HTR-8/SVneo (cell line): ENCODE results near the gene CIT.
A peak's percentile ranks its signal among the peaks of the same experiment; 100 is the strongest.
"Not testable (repeated sequence)": the region's sequence is repeated elsewhere in the genome, so short reads cannot be mapped to it uniquely, and the experiment has no call there.

Experiments
- DNase-seq: peaks from one replicate; pipeline ENCODE4 v3.0.0; 2011; ENCODE audit warnings: low spot score, mixed read lengths; ENCODE audit not compliant: insufficient read length
- FAIRE-seq: peaks from 2 replicates; lab custom pipeline; 2011; peaks lifted over from hg19 to GRCh38; lab: Jason Lieb, UNC

Gene CIT

DNA sequence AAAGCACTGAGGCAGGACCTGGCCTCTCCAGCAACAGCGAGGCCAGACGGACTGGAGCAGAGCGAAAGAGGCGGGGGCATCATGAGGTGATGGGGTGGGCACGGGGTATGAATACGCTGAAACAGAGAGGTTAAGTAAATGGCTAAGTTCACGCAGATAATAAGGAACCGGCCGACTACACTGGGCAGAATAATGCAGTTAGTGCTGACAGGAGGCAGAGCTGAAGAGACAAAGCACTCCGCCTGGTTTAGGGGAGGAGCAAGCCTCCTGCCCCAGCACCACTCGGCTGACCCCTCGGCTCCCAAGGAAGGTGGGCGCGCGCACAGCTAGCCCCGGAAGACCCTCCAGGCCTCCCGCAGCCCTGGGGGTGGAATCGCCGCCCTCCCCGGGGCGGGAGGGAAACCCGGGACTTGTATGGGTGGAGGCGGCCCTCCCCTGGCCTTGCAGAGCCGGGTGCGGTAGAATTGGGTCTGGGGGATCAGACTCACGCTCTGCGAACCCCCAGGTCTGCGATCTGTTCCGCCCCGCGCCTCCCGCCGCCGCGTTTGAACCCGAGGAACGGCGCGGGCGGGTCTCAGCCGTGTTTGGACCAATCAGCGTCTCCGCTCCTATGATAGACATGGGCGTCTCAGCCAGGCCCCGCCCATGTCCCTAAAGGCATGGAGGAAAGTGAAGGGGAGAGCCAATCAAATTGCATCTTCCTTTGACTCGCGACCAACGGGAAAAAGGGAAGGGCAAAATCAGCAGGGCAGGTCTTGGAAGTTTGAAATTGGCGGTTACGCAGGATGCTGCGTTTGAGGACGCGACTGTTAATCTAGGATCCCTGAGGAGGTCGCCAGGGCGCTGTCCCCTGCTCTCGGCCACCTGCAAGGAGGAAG lies at the start of gene CIT:
Gene CIT (minus strand): TSS at position 560 of the 878 bp plus-strand sequence. CDS start 1,152 bp downstream, outside the sequence.
- FAIRE-seq: peak; percentile 66
- peak; percentile 98 for DNase-seq

- DNase-seq: no peak
- FAIRE-seq: no peak
Measured at GRCh38 chr12:119925269-119925668, 48.1 kb upstream of the CIT start.

DNA sequence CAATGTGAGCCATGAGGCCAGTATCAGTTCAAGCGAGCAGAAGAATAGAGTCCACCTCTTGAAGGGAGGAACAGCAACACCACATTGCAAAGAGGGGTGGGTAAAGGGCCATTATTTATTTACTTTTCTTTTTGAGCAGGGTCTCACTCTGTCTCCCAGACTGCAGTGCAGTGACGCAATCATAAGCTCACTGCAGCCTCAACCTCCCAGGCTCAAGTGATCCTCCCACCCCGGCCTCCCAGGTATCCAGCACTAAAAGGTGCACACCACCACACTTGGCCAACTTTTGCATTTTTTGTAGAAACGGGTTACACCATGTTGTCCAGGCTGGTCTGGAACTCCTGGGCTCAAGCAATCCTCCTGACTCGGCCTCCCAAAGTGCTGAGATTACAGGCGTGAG lies 42.9 kb upstream of the CIT start:
- DNase-seq (no peak), FAIRE-seq (no peak)

GRCh38 chr12:119915894-119916510 lies 38.9 kb upstream of the CIT start:
- DNase-seq: no peak
- no peak for FAIRE-seq

DNA sequence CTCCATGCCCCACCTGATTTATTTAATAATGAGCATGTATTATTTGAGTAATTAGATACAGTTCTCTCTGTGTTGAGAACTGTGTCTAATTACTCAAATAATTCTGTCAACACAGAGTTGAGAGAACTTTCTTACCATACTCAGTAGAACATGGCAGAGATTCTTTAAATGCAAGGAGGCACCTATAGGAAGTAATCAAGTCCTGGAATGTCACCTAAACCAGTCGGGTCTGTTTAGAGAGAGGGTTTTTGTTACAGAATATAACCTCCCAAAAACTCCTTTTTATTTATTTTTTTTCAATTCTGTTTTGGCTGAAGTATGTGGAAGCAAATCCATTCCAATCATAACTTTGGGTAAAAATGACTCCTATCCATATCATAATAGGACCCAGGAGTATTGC lies 37.5 kb upstream of the CIT start:
- FAIRE-seq: no peak
- no peak for DNase-seq

DNA sequence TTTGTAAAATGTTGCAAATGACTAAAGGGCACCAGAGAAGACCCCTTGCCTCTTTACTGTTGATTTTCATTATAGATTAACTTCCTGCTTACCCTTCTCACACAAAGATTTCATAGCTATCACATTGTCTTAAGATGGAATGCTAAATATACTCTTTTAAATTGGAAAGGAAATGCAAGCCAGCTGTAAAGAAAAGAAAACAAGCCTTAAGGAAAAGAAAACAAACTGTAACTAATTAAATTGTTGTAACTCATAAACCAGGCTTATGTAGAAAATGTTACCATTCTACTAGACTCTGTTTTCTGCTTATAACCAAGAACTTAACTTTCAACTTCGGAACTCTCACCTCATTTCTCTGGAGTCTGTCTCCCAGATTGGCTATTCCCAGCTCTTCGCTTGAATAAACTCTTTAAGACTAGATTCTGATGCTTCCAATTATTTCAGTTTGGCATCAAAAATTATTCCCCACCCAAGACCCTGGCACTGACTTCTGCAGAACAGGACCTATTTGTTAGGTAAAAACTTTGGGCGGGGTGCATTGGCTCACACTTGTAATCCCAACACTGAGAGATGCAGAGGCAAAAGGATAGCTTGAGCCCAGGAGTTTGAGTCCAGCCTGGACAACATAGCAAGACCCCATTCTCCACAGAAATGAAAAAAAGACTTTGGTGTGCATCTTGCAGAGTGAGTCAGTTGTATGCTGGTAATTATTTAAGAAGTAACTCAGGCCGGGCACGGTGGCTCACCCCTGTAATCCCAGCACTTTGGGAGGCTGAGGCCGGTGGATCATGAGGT lies 36.6 kb upstream of the CIT start:
- DNase-seq (no peak), FAIRE-seq (no peak)

- DNase-seq (peak; percentile 40), FAIRE-seq (no peak)
Measured at GRCh38 chr12:119911182-119911581, 34.1 kb upstream of the CIT start.

- FAIRE-seq: no peak
- DNase-seq: no peak
Measured at GRCh38 chr12:119910586-119910985, 33.5 kb upstream of the CIT start.

DNA sequence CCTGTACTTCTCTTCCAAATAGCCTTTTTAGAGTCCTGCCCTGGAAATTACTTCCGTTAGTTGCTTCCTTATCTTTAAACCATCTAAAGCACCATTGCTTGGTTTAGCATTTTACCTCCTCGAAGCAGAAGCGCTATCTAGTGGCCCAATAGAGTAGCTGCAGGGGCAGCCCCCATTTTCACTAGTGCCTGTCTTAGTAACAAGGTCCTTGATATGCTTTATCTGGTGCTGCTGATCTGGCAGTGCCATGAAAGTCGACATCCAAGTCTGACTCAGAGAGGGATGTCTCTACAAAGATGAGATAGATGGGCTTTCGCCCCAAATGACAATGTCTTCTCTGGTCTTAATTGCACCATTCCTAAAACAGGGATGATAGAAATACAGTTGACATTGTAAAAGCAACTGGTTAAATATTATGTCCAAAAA lies 25.0 kb upstream of the CIT start:
- no peak for FAIRE-seq
- peak; percentile 69 for DNase-seq

DNA sequence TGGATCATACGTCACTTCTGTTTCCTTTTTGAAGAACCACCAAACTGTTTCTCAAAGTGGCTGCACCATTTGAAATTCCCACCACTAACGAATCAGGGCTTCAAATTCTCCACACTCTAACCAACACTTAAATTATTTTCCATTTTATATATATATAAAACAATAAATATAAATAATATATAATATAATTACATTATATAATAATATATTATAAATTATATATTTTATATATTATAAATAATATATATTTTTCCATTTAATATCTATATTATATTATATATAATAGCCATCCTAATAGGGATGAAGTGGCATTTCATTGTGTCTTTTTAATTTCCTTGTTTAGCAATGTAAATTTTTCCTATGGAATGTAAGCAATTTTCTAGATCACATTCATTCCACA lies 24.6 kb upstream of the CIT start:
- DNase-seq: no peak
- FAIRE-seq: no peak

GRCh38 chr12:119894916-119895315 lies 17.8 kb upstream of the CIT start:
- no peak for FAIRE-seq
- DNase-seq: no peak

- FAIRE-seq, DNase-seq: not testable (repeated sequence)
Measured at GRCh38 chr12:119892611-119893010, 15.5 kb upstream of the CIT start.

DNA sequence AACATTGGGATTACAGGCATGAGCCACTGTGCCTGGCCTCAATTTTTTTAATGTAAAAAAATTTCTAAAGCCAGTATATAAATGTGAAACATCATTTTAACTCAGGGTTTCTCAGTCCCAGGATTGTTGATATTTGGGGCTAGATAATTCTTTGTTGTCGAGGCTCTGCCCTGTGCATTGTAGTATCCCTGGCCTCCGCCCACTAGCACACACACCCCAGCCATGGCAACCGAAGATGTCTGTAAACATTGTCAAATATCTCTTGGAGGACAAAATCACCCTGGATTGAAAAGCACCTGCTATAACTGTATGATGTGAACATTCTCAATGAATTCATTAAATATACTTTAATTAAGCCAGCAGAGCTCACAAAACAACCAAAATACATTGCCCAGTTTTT lies 8.4 kb upstream of the CIT start:
- FAIRE-seq: no peak
- no peak for DNase-seq

- FAIRE-seq, DNase-seq: not testable (repeated sequence)
Measured at GRCh38 chr12:119883791-119884190, 6.7 kb upstream of the CIT start.

DNA sequence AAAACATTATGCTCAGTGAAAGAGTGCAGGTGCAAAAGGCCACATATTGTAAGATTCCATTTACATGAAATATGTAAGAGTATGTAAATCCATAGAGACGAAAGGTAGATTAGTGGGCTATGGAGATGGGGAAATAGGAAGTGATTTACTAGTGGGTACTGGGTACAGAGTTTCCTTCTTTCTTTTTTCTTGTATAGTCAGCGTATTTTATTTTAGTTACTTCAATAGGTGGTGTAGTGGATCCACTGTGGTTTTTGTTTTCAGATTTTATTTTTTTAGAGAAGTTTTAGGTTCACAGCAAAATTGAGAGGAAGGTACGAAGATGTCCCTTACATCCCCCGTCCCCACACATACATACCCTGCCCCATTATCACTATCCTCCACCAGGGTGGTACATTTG lies 6.1 kb upstream of the CIT start:
- DNase-seq: no peak
- FAIRE-seq: no peak

DNA sequence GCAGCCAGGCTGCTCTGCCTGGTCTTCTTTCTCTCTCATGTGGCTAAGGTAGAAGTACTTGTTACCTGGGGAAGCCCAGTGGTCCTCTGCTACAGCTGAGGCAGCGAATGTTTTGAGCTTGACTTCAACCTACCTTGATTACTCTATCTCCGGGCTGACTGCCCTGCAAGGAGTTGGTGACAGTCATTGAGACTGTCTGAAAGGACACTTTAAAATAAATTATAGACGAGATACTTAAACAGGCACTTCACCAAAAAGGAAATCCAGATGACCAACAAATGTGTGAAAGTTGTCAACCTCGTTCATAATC lies 474 bp upstream of the CIT start:
- FAIRE-seq (no peak), DNase-seq (no peak)

DNA sequence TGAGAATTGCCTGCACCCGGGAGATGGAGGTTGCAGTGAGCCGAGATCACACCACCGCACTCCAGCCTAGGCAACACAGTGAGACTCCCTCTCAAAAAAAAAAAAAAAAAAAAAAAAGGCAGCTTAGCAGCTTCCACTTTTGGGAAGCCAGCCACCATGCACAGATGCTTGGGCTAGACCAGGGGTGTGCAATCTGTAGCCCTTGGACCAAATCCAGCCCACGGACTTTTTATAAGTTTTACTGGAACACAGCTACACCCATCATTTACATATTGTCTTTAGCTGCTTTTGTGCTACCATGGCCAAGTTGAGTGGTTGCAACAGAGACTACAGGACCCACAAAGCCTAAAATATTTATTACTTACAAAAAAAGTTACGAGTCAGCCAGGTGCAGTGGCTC lies 6.7 kb downstream of the CIT start:
- DNase-seq: no peak
- no peak for FAIRE-seq

DNA sequence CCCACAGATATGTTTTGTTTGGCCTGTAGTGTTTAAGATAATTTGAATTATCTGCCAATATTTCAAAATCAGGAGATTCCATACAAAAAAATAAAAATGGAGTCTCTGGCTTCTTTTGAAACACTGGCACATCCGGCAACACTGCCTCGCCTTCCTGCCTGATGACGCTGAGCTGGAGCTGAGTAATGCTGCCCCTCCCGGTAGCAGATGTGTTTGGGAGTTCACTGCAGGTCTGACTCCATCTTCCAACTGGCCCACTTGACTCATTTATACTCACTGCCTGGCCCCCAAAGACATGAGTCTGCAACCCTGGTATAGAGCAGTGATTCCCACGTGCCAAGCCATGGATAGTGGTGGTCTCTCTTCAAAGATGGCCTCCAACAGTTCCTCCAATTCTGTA lies 7.4 kb downstream of the CIT start:
- FAIRE-seq (no peak), DNase-seq (peak; percentile 42)

DNA sequence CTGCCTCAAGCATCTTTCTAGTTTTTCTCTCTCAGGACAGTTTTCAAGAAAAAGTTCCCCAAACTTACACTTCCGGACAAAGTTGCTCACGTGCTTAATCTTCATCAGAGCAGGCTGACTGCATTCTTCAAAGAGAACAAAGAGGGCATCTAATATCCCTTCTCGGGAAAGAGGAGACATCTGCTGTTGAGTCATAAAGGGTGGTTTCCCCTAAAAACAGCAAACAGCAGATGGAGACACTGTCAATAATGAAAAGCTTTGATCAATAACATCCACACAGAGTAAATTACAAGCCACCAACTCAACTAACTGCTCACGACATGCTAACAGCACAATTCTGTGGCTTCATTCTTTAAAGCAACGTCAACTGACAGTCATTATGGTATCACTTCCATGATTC lies 8.1 kb downstream of the CIT start:
- DNase-seq: no peak

DNA sequence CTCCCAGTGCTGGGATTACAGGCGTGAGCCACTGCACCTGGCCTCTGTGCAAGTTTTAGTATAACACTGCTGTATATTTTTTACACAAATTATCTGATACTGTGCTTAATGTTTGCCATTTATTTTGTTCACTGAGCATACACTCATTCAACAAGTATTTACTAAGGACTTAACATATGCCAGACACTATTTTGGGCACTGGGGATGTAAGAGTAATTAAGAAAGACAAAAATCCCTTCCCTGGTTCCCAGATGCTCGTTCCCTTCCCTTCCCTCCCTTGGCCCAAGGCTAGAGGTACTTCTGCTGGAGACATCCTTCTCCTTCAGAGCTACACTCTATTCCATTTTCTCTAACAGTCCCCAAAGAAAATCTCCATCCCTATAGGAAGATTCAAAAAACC lies 12.5 kb downstream of the CIT start:
- FAIRE-seq: no peak
- DNase-seq: no peak

More for the DNA sequence above, 8.1 kb downstream of the CIT start:
- no peak for FAIRE-seq

GRCh38 chr12:119859241-119859640 lies 17.9 kb downstream of the CIT start:
- FAIRE-seq: no peak
- DNase-seq: no peak
